Stimulated activated CD8-positive, alpha-beta memory T cell treated with anti-CD3 and anti-CD28 coated beads, Interleukin-4, amount 100 ng/mL, for 4 hours (primary cell): ENCODE measurements around the gene CRYBB1.

ENCODE experiments used
- DNase-seq, 2 donors: peaks; one replicate each; pipeline ENCODE4 v3.0.0-alpha.2; 2020; ENCODE audit warnings: low read depth in 2 of 2, low spot score in 1 of 2

The CRYBB1 gene

DNA sequence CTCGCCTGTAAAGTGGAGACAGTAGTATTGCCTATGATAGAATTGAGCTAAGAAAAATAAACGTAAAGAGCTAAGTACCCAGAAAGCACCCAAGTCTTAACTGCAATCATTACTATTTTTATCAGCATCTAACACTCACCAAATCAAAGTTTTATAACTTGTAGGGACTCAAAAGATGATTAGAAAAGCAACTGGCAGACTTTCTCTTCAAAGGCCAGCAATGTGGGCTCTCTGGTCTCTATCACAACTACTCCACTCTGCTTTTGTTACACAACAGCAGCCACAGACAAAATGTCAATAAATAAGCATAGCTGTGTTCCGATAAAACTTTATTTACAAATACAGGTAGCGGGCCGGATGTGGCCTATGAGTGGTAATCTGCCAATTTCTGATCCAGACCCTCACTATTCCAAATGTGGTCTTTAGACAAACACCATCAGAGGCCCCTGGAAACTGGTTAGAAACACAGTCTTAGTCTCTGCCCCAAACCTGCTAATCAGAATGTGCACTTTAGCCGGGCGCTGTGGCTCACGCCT is 36.1 kb downstream of the CRYBB1 start:
- no peak for DNase-seq

- DNase-seq = no peak
These were observed 36.8 kb downstream of the CRYBB1 start for GRCh38 chr22:26581026-26581425.

DNA sequence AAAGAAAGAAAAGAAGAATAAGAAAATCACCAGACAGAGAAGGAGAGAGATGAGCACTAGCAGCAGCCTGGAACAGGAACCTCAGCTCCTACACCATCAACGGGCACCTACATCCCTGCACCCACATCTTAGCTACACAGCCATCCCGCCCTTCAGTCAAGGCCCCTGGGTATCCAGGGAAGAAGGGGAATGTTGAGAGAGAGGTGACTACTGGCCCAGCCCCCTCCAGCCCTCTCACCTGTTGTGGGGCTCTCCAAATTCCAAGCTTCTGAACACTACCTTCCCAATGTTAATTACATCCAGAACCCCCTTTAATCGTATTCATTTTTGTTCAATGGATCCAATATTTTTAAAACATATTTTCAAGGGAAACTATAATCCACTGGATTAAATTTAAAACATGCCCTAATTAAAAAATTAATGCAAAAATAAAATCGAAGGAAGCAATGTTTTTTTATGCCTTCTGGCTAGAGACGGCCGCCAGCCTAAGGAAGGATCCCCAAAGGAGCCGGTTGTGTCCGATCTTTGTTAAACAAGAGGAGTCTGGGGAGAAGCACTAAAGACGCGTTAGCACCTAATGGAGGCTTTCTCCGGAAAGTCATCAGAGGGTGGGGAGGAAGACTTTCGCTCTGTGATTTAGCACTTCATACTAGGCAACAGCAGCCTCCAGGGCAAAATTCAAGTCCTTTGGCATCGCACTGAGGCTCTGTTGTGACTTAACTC is 37.4 kb downstream of the CRYBB1 start:
- no peak for DNase-seq

DNA sequence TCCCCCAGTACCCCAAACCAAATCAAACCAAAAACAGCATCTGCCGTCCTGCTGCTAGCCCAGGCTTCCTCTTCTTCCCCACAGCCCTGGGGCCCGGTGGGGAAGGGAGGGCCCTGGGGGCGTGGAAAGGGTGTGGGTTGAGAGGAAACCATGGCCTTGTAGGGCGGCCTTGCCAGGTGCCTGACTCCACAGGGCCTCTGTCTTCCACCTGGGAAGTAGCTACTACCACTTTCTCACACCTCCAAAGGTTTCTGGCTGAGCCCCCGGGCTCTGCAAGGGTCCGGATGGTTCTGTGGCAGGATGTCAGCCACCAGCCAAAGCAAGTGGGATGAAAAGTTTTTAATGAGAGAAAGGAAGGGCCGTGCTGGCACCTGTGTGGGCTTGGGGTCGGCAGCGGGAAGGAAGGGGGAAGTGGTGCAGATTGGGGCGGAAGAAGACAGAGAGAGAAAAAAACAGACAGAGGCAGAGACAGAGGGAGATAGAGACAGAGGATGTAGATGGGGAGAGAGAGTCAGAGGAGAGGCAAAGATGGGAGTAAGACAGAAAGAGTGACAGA is 38.4 kb downstream of the CRYBB1 start:
- DNase-seq = no peak

DNA sequence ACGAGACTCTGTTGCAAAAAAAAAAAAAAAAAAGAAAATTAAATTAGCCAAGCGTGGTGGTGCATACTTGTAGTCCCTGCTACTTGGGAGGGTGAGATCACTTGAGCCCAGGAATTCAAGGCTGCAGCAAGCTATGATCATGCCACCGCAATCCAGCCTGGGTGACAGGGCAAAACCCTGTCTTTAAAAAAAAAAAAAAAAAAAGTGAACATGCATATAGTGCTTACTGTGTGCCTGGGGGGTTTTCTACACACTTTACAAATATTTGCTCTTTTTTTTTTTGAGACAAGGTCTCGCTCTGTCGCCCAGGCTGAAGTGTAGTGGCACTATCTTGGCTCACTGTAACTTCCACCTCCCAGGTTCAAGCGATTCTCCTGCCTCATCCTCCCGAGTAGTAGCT is 40.7 kb downstream of the CRYBB1 start:
- DNase-seq = no peak

DNA sequence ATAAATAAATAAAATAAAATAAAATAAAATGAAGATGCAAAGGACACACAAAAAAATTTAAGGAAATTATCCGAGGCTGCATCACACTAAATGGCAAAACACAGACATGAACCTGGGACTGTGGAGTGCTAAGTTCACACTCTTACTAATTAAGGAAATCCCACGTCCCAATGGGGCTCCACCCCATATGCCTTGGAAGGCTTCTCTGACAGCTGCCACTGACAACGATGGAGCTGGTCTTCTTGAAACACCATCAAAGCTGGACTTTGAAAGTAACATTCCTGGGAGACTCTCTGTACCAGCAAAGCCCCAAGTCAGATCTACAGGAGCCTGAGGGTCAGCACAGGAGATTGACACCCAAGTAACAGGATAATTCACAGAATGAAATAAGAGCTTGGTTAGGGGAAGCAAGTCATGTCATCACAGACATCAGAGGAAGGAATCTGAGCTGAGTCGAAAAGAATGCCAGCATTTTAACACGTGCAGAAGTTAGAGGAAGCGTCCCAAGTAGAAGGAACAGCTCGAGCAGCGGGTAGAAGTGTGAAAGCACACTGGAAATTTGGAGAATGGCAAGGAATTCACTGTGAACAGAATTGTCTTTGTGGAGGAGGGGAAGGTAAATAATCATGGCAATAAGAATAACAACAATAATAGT is 41.7 kb downstream of the CRYBB1 start:
- no peak for DNase-seq

DNA sequence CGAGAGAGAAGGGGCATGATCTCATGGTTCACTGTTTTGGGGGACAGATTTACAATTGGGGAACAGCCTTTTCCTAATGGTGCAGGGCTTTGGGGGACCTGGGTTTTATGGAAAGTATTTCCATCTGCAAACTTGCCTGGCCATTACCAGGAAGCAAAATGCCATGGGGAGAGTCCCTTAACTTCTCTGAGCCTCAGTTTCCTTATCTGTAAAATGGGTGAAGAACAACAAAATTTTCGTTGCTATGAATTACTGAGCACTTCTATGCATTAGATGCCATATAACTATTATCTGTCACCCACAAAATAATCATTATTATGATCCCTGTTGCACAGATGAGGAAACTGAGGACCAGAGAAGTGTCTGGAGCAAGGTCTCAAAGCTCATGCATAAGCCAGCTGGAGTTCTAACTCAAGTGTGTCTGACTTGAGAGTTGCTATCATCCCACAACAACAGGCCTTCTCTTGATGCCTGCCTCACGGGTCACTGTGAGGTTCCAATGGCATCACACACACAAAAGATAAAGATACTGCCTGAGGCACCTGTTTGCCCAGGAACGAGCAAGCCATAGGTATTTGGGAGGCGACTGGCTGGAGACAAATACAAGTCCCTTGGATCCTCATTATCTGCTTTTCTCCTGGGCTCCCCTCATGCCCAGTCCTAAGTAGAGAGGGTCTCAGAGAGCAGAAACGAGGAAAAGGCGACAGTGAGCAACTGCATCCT is 43.7 kb downstream of the CRYBB1 start:
- DNase-seq = no peak

DNA sequence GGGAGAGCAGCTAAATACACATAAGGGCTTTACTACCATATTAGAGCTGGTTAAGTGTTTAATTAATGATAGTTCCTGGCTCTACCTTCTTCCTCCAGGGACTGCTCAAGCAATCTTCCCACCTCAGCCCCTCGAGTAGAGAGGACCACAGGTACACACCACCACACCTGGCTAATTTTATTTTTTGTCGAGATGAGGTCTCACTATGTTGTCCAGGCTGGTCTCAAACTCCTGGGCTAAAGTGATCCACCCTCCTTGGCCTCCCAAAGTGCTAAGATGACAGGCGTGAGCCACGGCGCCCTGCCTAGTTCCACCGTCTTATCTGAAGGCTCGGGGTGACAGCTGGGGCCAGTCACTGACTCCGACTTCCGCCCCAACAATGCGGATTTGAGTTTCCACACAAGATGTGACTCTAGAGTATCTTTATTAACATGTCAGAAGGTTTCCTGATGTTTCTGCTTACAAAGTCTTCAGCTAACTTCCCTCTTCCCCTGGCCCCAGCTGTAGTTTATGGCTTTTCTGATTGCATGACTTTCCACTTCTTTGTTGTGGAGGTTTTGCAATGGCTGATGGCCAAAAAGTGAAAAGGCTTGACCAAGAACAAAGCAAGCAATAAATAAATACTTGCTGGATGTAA is 44.7 kb downstream of the CRYBB1 start:
- no peak for DNase-seq

- DNase-seq = no peak
These were observed 46.8 kb downstream of the CRYBB1 start for GRCh38 chr22:26570864-26571525.

DNA sequence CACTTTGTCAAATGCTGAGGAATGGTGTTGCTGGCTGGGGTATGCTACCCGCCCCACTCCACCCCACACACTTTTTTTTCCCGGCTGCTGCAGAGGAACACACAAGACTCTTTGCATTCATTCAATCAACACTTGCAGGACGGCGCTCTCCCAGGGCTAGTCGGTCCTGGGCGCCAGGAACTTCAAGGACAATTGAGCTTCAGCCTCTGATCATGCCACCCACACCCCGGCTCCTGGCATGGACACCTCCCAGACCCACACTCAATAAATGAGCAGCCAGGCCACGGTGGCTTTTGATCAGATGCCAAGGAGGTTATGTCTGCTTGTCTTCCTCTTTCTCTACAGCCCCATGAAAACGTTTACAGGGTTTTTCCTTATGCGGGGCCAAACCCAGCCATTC is 47.7 kb downstream of the CRYBB1 start:
- no peak for DNase-seq

DNA sequence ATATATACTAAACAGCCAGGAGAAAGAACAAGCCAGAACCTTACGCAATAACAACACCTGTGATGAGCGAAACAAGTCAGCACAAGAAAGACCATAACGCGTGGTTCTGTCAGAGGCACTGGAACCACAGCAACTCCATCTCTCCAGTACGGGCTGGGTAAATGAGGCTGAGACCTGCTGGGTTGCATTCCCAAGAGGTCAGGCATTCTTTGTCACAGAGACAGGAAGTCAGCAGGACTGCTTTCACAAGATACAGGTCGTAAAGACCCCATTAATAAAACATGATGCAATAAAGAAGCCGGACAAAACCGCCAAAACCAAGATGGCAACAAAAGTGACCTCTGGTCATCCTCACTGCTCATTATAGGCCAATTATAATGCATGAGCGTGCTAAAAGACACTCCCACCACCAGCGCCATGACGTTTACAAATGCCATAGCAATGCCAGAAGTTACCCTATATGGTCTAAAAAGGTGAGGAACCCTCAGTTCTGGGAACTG is 49.6 kb downstream of the CRYBB1 start:
- DNase-seq = no peak

GRCh38 chr22:26567610-26568009 is 50.2 kb downstream of the CRYBB1 start:
- DNase-seq = no peak

DNA sequence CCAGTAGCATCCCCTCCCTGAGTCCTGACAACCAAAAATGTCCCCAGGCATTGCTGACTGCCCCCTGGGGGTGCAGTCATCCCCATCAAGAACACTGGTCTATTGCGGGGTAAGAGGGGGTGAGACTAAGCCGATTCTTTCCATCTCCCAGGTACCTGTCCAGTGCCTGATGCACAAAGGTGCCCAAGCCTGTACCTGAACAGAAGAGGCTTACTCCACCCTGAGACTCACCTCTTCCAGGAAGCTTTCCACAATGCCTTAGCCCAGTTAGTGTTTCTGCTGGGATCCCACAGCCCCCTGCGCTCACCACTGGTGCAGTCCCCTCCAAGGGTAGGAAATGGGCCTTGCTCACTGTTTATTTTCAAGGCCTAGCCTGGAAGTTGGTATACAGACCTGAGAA is 50.8 kb downstream of the CRYBB1 start:
- no peak for DNase-seq

- DNase-seq = no peak
These were observed 51.9 kb downstream of the CRYBB1 start for GRCh38 chr22:26565889-26566288.

- DNase-seq = no peak
These were observed 52.6 kb downstream of the CRYBB1 start for GRCh38 chr22:26565181-26565580.

- DNase-seq = no peak
These were observed 53.2 kb downstream of the CRYBB1 start for GRCh38 chr22:26564672-26565071.

- DNase-seq = no peak
These were observed 53.6 kb downstream of the CRYBB1 start for GRCh38 chr22:26564181-26564580.

GRCh38 chr22:26563022-26563421 is 54.8 kb downstream of the CRYBB1 start:
- no peak for DNase-seq

- DNase-seq = no peak
These were observed 55.9 kb downstream of the CRYBB1 start for GRCh38 chr22:26561756-26562417.

- DNase-seq = no peak
These were observed 57.8 kb downstream of the CRYBB1 start for GRCh38 chr22:26559961-26560575.
